Stimulated activated CD8-positive, alpha-beta memory T cell treated with anti-CD3 and anti-CD28 coated beads, Interleukin-4, amount 100 ng/mL, for 4 hours (primary cell): ENCODE results near the gene MITF.

Experiments used
- DNase-seq, 2 donors: peaks; one replicate each; pipeline ENCODE4 v3.0.0-alpha.2; 2020; ENCODE audit warnings: low read depth in 2 of 2, low spot score in 1 of 2

Gene MITF

GRCh38 chr3:69725994-69726571, 13.2 kb upstream of the MITF start:
- DNase-seq = no peak

GRCh38 chr3:69729147-69729919, 9.9 kb upstream of the MITF start:
- DNase-seq = no peak

GRCh38 chr3:69731080-69731479, 8.2 kb upstream of the MITF start:
- DNase-seq = no peak

GRCh38 chr3:69735893-69736292, 3.4 kb upstream of the MITF start:
- no peak for DNase-seq

- no peak for DNase-seq
Observed at GRCh38 chr3:69737392-69737791, 1.9 kb upstream of the MITF start.

GRCh38 chr3:69738315-69738714, 949 bp upstream of the MITF start:
- no peak for DNase-seq

- DNase-seq = no peak
Observed at GRCh38 chr3:69738859-69739203, 433 bp upstream of the MITF start.

GRCh38 chr3:69740103-69741021, 1.1 kb downstream of the MITF start:
- no peak for DNase-seq

- no peak for DNase-seq
Observed at GRCh38 chr3:69741032-69741767, 1.9 kb downstream of the MITF start.

GRCh38 chr3:69742391-69742790, 3.1 kb downstream of the MITF start:
- no peak for DNase-seq

- DNase-seq = no peak
Observed at GRCh38 chr3:69743975-69744906, 5.0 kb downstream of the MITF start.

- DNase-seq = no peak
Observed at GRCh38 chr3:69745505-69745904, 6.2 kb downstream of the MITF start.

- no peak for DNase-seq
Observed at GRCh38 chr3:69746119-69746518, 6.9 kb downstream of the MITF start.

GRCh38 chr3:69747511-69748258, 8.4 kb downstream of the MITF start:
- no peak for DNase-seq

- no peak for DNase-seq
Observed at GRCh38 chr3:69748503-69748902, 9.2 kb downstream of the MITF start.

GRCh38 chr3:69749461-69749860, 10.2 kb downstream of the MITF start:
- no peak for DNase-seq

- no peak for DNase-seq
Observed at GRCh38 chr3:69750549-69750948, 11.3 kb downstream of the MITF start.

- DNase-seq = no peak
Observed at GRCh38 chr3:69751074-69751476, 11.8 kb downstream of the MITF start.

GRCh38 chr3:69752241-69752640, 13.0 kb downstream of the MITF start:
- DNase-seq = no peak
